Type B pancreatic cell (in vitro differentiated cells): ENCODE measurements around the gene LRRK1. TPM values are rescaled to one million over a fixed set of nuclear protein-coding genes. Genes with fewer than 3 reads are reported as not detected.

ENCODE experiments used
- DNase-seq: peaks from one replicate; pipeline ENCODE4 v3.0.0; 2021; ENCODE audit warnings: mixed read lengths; ENCODE audit not compliant: unreplicated experiment; ENCODE audit errors: extremely low spot score
- H3K27ac Mint-ChIP-seq: 2 replicates; pipeline ENCODE4 v1.8.0; 2021; ENCODE audit warnings: mild to moderate bottlenecking, mixed read lengths
- H3K27me3 Mint-ChIP-seq: 2 replicates; pipeline ENCODE4 v1.8.0; 2021; ENCODE audit warnings: mixed read lengths
- H3K36me3 Mint-ChIP-seq: 2 replicates; pipeline ENCODE4 v1.8.0; 2021; ENCODE audit warnings: mixed read lengths
- H3K4me1 Mint-ChIP-seq: one replicate; pipeline ENCODE4 v1.8.0; 2021; ENCODE audit warnings: mixed read lengths; ENCODE audit not compliant: unreplicated experiment
- H3K4me3 Mint-ChIP-seq: 2 replicates; pipeline ENCODE4 v1.8.0; 2021; ENCODE audit warnings: mild to moderate bottlenecking, mixed read lengths
- H3K9me3 Mint-ChIP-seq: 2 replicates; pipeline ENCODE4 v1.8.0; 2021; ENCODE audit warnings: mixed read lengths
- total RNA-seq: library from RNA; stranded (reverse); gene quantifications from 2 replicates; pipeline ENCODE4 v1.2.1, GENCODE V29; 2021; ENCODE audit warnings: low replicate concordance
- TF ChIP-seq, protein P1 (sequence below): fragments of 200-600 bp; sonication (generic); conservative IDR thresholded peaks from 2 replicates; pipeline ENCODE4 v1.5.0; 2021; ENCODE audit warnings: antibody characterized with exemption, mild to moderate bottlenecking

LRRK1 gene
- total RNA-seq, 1 donor from 2014 or later, result 2.0 TPM

GRCh38 chr15:100898661-100899462, 20.3 kb upstream of the LRRK1 start:
- Mint-ChIP-seq H3K4me1 (peaks cover 29% of the 10 kb centered on the region), H3K4me3 (no peak overlapping the region), H3K27ac (no peak overlapping the region), H3K9me3 (no peaks in the 10 kb centered on the region), H3K27me3 (peaks cover 27% of the 10 kb centered on the region), H3K36me3 (no peaks in the 10 kb centered on the region)
- DNase-seq, result no peak
- TF ChIP-seq, protein P1, sequence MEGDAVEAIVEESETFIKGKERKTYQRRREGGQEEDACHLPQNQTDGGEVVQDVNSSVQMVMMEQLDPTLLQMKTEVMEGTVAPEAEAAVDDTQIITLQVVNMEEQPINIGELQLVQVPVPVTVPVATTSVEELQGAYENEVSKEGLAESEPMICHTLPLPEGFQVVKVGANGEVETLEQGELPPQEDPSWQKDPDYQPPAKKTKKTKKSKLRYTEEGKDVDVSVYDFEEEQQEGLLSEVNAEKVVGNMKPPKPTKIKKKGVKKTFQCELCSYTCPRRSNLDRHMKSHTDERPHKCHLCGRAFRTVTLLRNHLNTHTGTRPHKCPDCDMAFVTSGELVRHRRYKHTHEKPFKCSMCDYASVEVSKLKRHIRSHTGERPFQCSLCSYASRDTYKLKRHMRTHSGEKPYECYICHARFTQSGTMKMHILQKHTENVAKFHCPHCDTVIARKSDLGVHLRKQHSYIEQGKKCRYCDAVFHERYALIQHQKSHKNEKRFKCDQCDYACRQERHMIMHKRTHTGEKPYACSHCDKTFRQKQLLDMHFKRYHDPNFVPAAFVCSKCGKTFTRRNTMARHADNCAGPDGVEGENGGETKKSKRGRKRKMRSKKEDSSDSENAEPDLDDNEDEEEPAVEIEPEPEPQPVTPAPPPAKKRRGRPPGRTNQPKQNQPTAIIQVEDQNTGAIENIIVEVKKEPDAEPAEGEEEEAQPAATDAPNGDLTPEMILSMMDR, result no peak

- Mint-ChIP-seq H3K27me3 (peaks cover 22% of the 10 kb centered on the region), H3K36me3 (no peaks in the 10 kb centered on the region), H3K27ac (no peak overlapping the region), H3K9me3 (no peaks in the 10 kb centered on the region), H3K4me1 (peaks cover 29% of the 10 kb centered on the region), H3K4me3 (no peak overlapping the region)
- DNase-seq, result no peak
- TF ChIP-seq, protein P1, result no peak
Observed at GRCh38 chr15:100899601-100900000, 19.6 kb upstream of the LRRK1 start.

DNA sequence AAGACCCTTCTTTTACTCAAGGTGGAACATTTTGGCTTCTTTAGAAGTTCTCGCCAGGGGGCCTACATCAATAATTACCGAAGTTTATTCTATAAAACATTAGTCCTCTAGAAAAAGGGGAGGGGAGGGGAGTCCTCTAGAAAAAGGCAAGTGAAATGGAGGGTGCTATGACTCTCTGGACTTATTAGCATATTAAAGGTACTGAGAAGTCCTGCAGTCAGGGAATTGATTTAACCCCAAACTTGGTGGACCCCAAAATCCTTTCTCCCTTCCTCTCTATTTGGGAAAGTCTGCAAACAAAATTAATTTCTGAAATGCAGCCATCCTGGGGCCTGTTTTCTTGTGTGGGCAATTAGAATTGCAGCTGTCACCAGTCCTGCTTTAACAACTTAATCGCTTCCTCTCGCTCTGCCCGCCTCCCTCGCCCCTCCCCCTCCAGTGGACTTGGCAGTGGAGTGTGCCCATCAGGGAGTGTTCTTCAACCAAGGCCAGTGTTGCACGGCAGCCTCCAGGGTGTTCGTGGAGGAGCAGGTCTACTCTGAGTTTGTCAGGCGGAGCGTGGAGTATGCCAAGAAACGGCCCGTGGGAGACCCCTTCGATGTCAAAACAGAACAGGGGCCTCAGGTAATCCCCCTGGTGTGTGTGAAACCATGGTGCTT, 18.9 kb upstream of the LRRK1 start:
- Mint-ChIP-seq H3K27ac (no peak overlapping the region), H3K4me1 (peaks cover 29% of the 10 kb centered on the region), H3K4me3 (no peak overlapping the region), H3K9me3 (no peaks in the 10 kb centered on the region), H3K27me3 (peaks cover 23% of the 10 kb centered on the region), H3K36me3 (no peaks in the 10 kb centered on the region)
- TF ChIP-seq, protein P1, result no peak
- no peak for DNase-seq

DNA sequence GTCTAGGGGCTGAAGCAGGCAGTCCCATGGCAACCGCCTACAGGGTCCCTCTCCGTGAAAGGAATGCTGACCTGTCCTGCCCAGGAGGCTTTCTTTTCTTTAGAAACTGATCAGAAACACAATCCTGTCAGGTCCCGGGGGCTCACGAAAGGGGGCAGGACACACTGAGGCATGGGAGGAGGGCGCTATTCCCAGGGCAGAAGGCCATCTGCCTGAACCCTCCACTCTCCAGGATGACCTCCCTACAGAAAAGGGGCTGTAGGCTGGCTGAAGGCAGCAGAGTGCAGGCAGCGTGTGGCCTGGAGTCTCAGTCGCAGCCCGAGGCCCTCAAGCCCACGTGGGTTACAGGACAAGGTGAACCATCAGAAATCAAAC, 18.4 kb upstream of the LRRK1 start:
- no peak overlapping the region for H3K27ac Mint-ChIP-seq
- no peaks in the 10 kb centered on the region for H3K36me3 Mint-ChIP-seq
- TF ChIP-seq, protein P1, result no peak
- peaks cover 29% of the 10 kb centered on the region for H3K4me1 Mint-ChIP-seq
- H3K4me3 Mint-ChIP-seq, result no peak overlapping the region
- no peak for DNase-seq
- no peaks in the 10 kb centered on the region for H3K9me3 Mint-ChIP-seq
- H3K27me3 Mint-ChIP-seq, result peaks cover 25% of the 10 kb centered on the region

- peaks cover 29% of the 10 kb centered on the region for H3K4me1 Mint-ChIP-seq
- H3K9me3 Mint-ChIP-seq, result no peaks in the 10 kb centered on the region
- H3K36me3 Mint-ChIP-seq, result no peaks in the 10 kb centered on the region
- peaks cover 26% of the 10 kb centered on the region for H3K27me3 Mint-ChIP-seq
- TF ChIP-seq, protein P1, result no peak
- no peak overlapping the region for H3K27ac Mint-ChIP-seq
- no peak overlapping the region for H3K4me3 Mint-ChIP-seq
- no peak for DNase-seq
Observed at GRCh38 chr15:100901296-100901695, 17.9 kb upstream of the LRRK1 start.
